ENCODE measurements around the gene DAD1. TPM values are rescaled to one million over a fixed set of nuclear protein-coding genes. Genes with fewer than 3 reads are reported as not detected.
"Not testable (repeated sequence)": the region's sequence is repeated elsewhere in the genome, so short reads cannot be mapped to it uniquely, and the experiment has no call there.

DAD1 gene
- total RNA-seq, 1 donor from 2014 or later = 155 TPM

DNA sequence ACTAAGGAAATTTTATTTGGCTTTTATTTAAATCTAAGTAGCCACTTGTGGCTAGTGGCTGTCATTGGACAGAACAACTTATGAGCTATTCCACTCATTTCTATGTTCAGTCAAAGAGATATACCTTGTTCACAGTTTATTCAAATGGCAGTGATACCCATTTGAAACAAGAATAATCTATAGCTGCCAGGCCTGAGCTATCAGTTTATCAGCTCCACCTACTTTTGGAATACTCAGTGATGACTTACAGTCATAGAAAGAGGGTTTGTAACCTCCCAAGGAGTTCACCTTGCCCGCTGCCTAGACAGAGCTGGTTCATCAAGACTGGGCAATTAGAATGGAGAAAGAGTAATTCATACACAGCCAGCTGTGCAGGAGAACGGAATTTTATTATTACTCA lies 4.6 kb upstream of the DAD1 start:
- no peak for DNase-seq (ENCODE audit: low read depth, low spot score)
- H3K4me1 Mint-ChIP-seq = peaks cover 26% of the 10 kb centered on the region
- TF ChIP-seq, protein P1, sequence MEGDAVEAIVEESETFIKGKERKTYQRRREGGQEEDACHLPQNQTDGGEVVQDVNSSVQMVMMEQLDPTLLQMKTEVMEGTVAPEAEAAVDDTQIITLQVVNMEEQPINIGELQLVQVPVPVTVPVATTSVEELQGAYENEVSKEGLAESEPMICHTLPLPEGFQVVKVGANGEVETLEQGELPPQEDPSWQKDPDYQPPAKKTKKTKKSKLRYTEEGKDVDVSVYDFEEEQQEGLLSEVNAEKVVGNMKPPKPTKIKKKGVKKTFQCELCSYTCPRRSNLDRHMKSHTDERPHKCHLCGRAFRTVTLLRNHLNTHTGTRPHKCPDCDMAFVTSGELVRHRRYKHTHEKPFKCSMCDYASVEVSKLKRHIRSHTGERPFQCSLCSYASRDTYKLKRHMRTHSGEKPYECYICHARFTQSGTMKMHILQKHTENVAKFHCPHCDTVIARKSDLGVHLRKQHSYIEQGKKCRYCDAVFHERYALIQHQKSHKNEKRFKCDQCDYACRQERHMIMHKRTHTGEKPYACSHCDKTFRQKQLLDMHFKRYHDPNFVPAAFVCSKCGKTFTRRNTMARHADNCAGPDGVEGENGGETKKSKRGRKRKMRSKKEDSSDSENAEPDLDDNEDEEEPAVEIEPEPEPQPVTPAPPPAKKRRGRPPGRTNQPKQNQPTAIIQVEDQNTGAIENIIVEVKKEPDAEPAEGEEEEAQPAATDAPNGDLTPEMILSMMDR (conservative IDR thresholded peaks at IDR 0.05) = no peak
- no peak overlapping the region for H3K4me3 Mint-ChIP-seq
- peaks cover 56% of the 10 kb centered on the region for H3K27me3 Mint-ChIP-seq (ENCODE audit: low read depth)
- no peaks in the 10 kb centered on the region for H3K9me3 Mint-ChIP-seq
- no peaks in the 10 kb centered on the region for H3K36me3 Mint-ChIP-seq (ENCODE audit: low read depth)
- no peak overlapping the region for H3K27ac Mint-ChIP-seq (ENCODE audit: unreplicated experiment)

DNA sequence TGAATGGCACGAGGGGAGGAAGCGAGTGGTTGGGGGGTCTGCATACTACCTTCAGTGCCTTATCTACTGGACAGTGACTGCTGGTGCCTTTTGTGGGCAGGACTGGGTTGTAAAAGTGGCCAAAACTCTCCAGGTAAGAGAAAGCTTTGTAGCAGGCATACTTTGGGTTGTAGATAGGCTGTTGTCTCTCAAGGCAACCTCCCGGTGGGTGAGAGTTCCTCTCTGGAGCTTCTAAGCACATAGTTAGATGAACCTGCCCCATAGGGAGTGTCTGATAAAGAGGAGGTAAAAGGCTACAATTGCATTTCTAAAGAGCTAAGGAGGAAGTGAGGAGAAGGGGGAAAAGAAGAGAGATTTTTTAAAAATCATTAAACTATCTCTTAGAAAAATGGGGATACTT lies 4.2 kb upstream of the DAD1 start:
- Mint-ChIP-seq H3K27me3 (ENCODE audit: low read depth) (peaks cover 56% of the 10 kb centered on the region), H3K4me3 (peak overlapping the region; percentile 6), H3K4me1 (peaks cover 26% of the 10 kb centered on the region), H3K27ac (ENCODE audit: unreplicated experiment) (no peak overlapping the region), H3K36me3 (ENCODE audit: low read depth) (no peaks in the 10 kb centered on the region), H3K9me3 (no peaks in the 10 kb centered on the region)
- DNase-seq (ENCODE audit: low read depth, low spot score) = no peak
- TF ChIP-seq, protein P1 (conservative IDR thresholded peaks at IDR 0.05) = no peak

GRCh38 chr14:22588526-22589095 lies 413 bp downstream of the DAD1 start:
- peaks cover 39% of the 10 kb centered on the region for H3K4me1 Mint-ChIP-seq
- peak overlapping the region; percentile 98 for H3K4me3 Mint-ChIP-seq
- no peak for DNase-seq (ENCODE audit: low read depth, low spot score)
- no peaks in the 10 kb centered on the region for H3K9me3 Mint-ChIP-seq
- H3K36me3 Mint-ChIP-seq (ENCODE audit: low read depth) = no peaks in the 10 kb centered on the region
- H3K27ac Mint-ChIP-seq (ENCODE audit: unreplicated experiment) = peak overlapping the region; percentile 94
- TF ChIP-seq, protein P1 (conservative IDR thresholded peaks at IDR 0.05) = no peak
- H3K27me3 Mint-ChIP-seq (ENCODE audit: low read depth) = peaks cover 28% of the 10 kb centered on the region

GRCh38 chr14:22587677-22588422 lies 1.2 kb downstream of the DAD1 start:
- Mint-ChIP-seq H3K4me3 (peak overlapping the region; percentile 98), H3K4me1 (peaks cover 39% of the 10 kb centered on the region), H3K27ac (ENCODE audit: unreplicated experiment) (peak overlapping the region; percentile 76), H3K27me3 (ENCODE audit: low read depth) (peaks cover 20% of the 10 kb centered on the region)
- H3K9me3 Mint-ChIP-seq; DNase-seq (ENCODE audit: low read depth, low spot score); H3K36me3 Mint-ChIP-seq (ENCODE audit: low read depth): not testable (repeated sequence)

DNA sequence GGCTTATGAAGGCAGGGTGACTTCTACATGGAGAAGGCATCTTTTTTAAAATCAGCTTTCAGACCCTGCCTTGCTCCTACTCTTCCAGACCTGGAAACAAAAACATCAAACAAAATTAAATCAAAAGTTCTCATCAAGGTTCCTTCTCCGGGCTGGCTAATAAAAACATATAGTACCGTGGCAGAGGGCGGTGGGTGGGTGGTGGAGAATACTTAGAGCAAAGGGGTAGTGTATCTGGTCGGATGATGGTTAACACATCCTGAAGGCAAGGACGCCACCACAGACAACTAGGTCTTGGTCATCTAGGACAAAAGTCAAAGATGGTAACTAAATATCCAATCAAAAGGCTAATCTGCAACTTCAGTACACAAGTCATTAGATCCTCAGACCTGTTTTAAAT lies 1.8 kb downstream of the DAD1 start:
- DNase-seq (ENCODE audit: low read depth, low spot score) = no peak
- H3K4me1 Mint-ChIP-seq = peaks cover 39% of the 10 kb centered on the region
- H3K4me3 Mint-ChIP-seq = peak overlapping the region; percentile 65
- H3K27ac Mint-ChIP-seq (ENCODE audit: unreplicated experiment) = peak overlapping the region; percentile 37
- H3K36me3 Mint-ChIP-seq (ENCODE audit: low read depth) = no peaks in the 10 kb centered on the region
- no peaks in the 10 kb centered on the region for H3K9me3 Mint-ChIP-seq
- peaks cover 14% of the 10 kb centered on the region for H3K27me3 Mint-ChIP-seq (ENCODE audit: low read depth)
- TF ChIP-seq, protein P1 (conservative IDR thresholded peaks at IDR 0.05) = no peak

DNA sequence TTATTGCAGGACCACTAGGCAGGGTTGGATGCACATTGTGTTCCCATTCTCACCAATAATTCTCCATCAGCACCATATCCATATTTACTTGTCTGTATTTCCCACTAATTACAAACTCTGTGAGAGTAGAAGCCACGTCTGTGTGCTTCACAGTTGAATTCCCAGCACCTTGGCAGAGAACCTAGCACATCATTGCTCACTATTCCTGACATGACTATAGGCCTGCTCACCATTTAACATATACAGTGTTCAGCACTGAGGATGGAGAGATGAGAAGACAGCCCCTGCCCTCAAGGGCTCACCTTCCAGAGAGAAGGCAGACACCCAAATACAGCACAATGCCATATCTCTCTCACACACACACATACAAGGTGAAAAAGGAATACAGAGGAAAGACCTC lies 5.0 kb downstream of the DAD1 start:
- H3K27ac Mint-ChIP-seq (ENCODE audit: unreplicated experiment) = no peak overlapping the region
- no peaks in the 10 kb centered on the region for H3K9me3 Mint-ChIP-seq
- DNase-seq (ENCODE audit: low read depth, low spot score) = no peak
- H3K4me1 Mint-ChIP-seq = peaks cover 39% of the 10 kb centered on the region
- TF ChIP-seq, protein P1 (conservative IDR thresholded peaks at IDR 0.05) = no peak
- no peaks in the 10 kb centered on the region for H3K36me3 Mint-ChIP-seq (ENCODE audit: low read depth)
- H3K4me3 Mint-ChIP-seq = peak overlapping the region; percentile 58
- no peaks in the 10 kb centered on the region for H3K27me3 Mint-ChIP-seq (ENCODE audit: low read depth)
